ENCODE measurements around the gene NECAB3.
"Not testable (repeated sequence)": the region's sequence is repeated elsewhere in the genome, so short reads cannot be mapped to it uniquely, and the experiment has no call there.

The NECAB3 gene

DNA sequence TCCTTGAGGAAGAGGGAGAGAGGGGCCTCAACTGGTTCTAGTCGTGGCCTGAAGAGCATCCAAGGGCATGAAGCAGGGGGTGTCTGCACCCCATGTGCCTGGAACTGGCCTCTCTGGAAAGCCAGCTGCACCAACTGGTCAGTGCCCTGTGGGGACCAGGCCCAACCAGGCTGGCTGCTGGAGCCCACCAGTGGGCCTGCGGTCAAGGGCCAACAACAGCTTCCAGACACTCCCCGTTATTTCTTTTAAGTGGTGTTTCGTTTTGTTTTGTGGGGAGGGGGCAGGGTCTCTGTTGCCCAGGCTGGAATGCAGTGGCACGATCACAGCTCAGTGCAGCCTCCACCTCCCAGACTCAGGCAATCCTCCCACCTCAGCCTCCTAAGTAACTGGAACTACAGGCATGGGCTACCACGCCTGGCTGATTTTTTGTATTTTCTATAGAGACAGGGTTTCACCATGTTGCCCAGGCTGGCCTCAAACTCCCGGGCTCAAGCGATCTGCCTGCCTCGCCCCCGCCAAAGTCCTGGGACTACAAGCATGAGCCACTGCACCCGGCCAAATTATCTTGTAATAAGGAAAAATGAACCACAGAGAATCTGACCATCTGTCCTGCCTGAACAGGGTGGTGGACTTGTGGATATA is 24.0 kb downstream of the NECAB3 start:
- no peak for DNase-seq (ENCODE audit: low read depth, low spot score)

DNA sequence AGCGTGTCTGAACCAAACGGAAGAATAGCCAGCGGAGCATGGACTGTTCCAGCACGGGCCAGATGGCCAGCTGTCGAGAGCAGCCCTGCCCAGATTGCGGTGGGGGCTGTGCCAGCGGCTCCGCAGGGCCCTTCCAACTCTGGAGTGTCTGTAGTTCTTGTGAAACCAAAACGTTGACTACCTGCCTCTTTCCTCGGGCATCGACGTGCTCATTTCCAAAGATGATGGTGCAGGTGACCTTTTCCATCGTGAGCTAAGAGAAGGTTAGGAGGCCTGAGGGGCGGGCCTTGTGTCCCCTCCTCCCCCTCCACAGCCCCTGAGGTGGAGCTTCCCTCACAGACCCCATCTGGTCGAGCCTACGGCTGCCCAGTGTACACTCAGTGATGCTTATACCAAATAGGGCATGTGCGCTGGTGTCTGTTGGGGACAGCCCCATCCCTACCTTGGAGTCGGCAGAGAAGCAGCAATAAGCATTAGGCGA is 25.0 kb downstream of the NECAB3 start:
- DNase-seq (ENCODE audit: low read depth, low spot score) = no peak

- no peak for DNase-seq (ENCODE audit: low read depth, low spot score)
Measured at GRCh38 chr20:33648396-33649004, 25.7 kb downstream of the NECAB3 start.

DNA sequence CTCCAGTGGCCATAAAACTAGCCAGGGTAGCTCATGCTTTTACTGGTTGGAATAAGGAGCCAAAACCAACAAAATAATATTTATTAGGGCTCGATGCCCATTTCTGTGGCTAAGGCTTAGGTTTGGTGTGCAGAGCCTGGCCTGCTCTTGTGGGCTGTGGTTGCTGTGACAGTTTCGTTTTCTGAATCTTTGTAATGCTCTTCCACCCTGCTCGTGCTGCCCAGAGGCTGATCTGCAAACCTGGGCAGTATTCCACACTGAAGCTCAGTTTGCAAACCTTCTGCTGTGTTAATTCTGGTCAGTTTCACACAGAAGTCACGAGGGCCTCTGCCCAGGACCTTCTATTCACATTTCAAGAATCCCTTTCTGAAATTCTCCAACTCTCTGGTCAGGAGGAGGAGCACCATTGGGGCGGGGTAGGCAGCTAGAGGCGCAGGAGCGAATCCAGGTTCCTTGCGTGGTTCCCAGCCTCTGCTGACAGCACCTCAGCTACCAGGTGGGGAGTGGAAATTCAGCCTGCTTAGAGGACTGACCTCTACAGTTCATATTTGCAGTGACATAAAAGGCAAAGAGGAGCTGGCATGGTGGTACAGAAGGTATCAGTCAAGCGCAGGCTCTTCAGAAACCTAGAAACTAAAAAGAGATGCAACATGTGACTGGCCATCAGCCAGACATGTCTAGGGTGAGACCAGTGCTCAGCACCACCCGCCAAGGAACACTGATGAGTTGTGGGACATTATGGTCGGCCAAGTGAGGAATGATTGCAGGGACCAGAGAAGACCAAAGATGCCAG is 26.4 kb downstream of the NECAB3 start:
- no peak for DNase-seq (ENCODE audit: low read depth, low spot score)

DNA sequence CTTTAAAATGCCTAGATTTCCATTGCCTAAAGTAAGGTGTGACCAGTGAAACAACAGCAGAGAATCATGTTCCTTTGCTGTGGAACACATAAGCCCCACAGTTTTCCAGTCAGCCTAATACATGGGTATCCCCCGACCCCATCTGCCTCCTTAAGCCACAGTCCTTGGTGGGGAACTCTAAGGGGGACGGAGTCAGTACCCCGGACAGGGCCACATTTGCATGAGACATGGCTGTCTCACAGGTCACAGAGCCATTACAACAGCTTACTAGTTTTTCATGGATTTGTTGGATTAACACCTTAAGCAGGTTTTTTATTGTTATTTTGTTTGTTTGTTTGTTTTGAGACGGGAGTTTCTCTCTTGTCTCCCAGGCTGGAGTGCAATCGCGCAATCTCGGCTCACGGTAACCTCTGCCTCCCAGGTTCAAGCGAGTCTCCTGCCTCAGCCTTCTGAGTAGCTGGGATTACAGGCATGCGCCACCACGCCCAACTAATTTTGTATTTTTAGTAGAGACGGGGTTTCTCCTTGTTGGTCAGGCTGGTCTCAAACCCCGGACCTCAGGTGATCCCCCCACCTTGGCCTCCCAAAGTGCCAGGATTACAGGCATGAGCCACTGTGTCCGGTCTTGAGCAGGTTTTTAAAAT is 27.1 kb downstream of the NECAB3 start:
- DNase-seq (ENCODE audit: low read depth, low spot score) = not testable (repeated sequence)

- no peak for DNase-seq (ENCODE audit: low read depth, low spot score)
Measured at GRCh38 chr20:33646191-33646590, 28.0 kb downstream of the NECAB3 start.

DNA sequence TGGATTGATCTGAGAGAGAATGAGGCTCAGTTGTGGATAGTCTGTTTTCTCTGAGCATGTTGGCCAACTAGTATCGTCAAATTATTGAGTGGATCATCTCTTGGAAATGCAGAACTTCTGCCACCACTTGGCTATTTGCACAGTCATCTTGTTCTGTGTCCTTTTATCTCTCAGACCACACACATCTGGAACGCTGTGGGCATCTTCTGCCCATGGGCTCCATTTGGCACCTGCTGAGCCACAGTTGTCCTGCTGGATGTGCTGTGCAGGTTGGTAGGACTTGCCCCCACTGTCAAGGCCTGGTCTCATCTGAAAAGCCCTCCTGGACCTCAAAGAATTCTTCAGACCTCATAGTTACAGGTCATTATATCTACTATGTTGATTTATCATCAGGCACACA is 28.8 kb downstream of the NECAB3 start:
- no peak for DNase-seq (ENCODE audit: low read depth, low spot score)

DNA sequence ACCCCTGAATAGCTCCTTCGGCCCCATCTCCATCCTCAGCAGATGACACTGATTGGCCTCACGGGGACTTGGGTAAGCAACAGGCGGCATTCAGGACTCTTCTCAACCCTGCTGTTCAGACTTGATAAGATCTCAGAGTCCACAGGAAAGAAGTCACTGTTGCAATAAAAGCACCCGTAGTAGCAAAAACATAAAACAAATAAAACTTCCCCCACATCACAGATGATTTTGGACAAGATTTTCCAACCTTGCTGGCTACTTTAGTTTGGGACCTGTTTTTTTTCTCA is 29.2 kb downstream of the NECAB3 start:
- DNase-seq (ENCODE audit: low read depth, low spot score) = no peak

GRCh38 chr20:33644313-33645071 is 29.7 kb downstream of the NECAB3 start:
- DNase-seq (ENCODE audit: low read depth, low spot score) = no peak

- no peak for DNase-seq (ENCODE audit: low read depth, low spot score)
Measured at GRCh38 chr20:33640287-33640686, 33.9 kb downstream of the NECAB3 start.

GRCh38 chr20:33636776-33637175 is 37.5 kb downstream of the NECAB3 start:
- DNase-seq (ENCODE audit: low read depth, low spot score) = no peak

GRCh38 chr20:33635341-33635740 is 38.9 kb downstream of the NECAB3 start:
- DNase-seq (ENCODE audit: low read depth, low spot score) = no peak

GRCh38 chr20:33631910-33632309 is 42.3 kb downstream of the NECAB3 start:
- DNase-seq (ENCODE audit: low read depth, low spot score) = not testable (repeated sequence)

DNA sequence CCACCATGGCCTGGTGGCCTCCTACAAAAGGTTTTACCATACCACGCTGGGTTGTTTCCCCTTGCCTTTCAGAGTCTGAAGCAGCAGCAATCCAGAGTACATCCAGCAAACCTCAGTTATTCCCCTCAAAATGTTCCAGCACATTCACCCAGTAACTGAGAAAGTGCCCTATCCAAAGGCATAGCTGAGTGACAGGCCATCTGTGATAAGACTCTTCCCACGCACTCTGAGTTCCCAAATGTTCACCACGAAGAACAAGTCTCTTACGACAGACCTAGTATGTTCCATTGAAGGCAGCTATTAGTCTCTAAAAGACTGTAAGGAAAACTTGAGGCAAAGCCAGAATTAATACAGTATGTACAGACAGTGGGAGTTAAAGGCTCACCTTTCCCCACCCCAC is 43.7 kb downstream of the NECAB3 start:
- no peak for DNase-seq (ENCODE audit: low read depth, low spot score)

GRCh38 chr20:33629979-33630378 is 44.2 kb downstream of the NECAB3 start:
- DNase-seq (ENCODE audit: low read depth, low spot score) = no peak

- no peak for DNase-seq (ENCODE audit: low read depth, low spot score)
Measured at GRCh38 chr20:33629533-33629932, 44.7 kb downstream of the NECAB3 start.

- DNase-seq (ENCODE audit: low read depth, low spot score) = no peak
Measured at GRCh38 chr20:33627577-33628216, 46.5 kb downstream of the NECAB3 start.

DNA sequence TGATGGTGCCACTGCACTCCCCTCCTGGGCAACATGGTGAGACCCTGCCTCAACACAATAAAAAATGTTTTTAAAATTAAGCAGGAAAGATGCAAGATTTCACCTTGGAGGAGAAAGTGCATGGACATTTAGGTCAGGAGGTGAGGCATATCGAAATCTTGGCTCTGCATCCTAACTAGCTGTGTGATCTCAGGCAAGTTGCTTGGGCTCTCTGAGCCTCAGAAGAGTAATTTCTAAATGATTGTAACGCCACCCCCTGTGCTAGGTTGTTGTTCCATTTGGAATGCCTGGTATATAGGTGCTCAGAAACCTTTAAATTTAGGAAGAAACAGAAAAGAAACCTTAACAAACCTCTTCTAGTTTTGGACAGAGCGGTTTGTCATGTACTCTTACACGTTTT is 48.0 kb downstream of the NECAB3 start:
- DNase-seq (ENCODE audit: low read depth, low spot score) = no peak

- DNase-seq (ENCODE audit: low read depth, low spot score) = no peak
Measured at GRCh38 chr20:33624399-33624798, 49.8 kb downstream of the NECAB3 start.

GRCh38 chr20:33622705-33623365 is 51.4 kb downstream of the NECAB3 start:
- DNase-seq (ENCODE audit: low read depth, low spot score) = peak; percentile 5
